Measurements from ENCODE around the gene TRIP10. TPM values are rescaled to one million over a fixed set of nuclear protein-coding genes. Genes with fewer than 3 reads are reported as not detected.

TRIP10 gene
- total and polyA plus RNA-seq, 2 of the 13 experiments (the other 11 are each of a cell fraction or from before 2014, with no cell fraction given) = 32.5 to 33.2 TPM

GRCh38 chr19:6752256-6753177 is 13.0 kb downstream of the TRIP10 start (continued):
- TF ChIP-seq, protein P1, sequence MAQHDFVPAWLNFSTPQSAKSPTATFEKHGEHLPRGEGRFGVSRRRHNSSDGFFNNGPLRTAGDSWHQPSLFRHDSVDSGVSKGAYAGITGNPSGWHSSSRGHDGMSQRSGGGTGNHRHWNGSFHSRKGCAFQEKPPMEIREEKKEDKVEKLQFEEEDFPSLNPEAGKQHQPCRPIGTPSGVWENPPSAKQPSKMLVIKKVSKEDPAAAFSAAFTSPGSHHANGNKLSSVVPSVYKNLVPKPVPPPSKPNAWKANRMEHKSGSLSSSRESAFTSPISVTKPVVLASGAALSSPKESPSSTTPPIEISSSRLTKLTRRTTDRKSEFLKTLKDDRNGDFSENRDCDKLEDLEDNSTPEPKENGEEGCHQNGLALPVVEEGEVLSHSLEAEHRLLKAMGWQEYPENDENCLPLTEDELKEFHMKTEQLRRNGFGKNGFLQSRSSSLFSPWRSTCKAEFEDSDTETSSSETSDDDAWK (CRISPR knock-in tag; IDR thresholded peaks at IDR 0.05) = no peak
- TF ChIP-seq ARID5B (CRISPR knock-in tag; IDR thresholded peaks at IDR 0.05) = peak; percentile 42; the same call in 1 of the 2 replicates
- peak; percentile 94; the same call in 1 of the 2 replicates for TF ChIP-seq CAMTA2 (CRISPR knock-in tag; IDR thresholded peaks at IDR 0.05; ENCODE audit: borderline replicate concordance)
- TF ChIP-seq ZNF879 (CRISPR knock-in tag; IDR thresholded peaks at IDR 0.05) = no peak
- TF ChIP-seq ETV5 (CRISPR knock-in tag; IDR thresholded peaks at IDR 0.05; ENCODE audit: borderline replicate concordance) = no peak
- TF ChIP-seq, protein P2, sequence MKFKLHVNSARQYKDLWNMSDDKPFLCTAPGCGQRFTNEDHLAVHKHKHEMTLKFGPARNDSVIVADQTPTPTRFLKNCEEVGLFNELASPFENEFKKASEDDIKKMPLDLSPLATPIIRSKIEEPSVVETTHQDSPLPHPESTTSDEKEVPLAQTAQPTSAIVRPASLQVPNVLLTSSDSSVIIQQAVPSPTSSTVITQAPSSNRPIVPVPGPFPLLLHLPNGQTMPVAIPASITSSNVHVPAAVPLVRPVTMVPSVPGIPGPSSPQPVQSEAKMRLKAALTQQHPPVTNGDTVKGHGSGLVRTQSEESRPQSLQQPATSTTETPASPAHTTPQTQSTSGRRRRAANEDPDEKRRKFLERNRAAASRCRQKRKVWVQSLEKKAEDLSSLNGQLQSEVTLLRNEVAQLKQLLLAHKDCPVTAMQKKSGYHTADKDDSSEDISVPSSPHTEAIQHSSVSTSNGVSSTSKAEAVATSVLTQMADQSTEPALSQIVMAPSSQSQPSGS (CRISPR knock-in tag; IDR thresholded peaks at IDR 0.05) = 0 out of 2 replicates have a peak, but pooled peaks have one; percentile 29
- no peak for TF ChIP-seq TCF12 (IDR thresholded peaks at IDR 0.05)
- peak; percentile 86 for TF ChIP-seq TCF12 (CRISPR knock-in tag; IDR thresholded peaks at IDR 0.05)
- no peak for TF ChIP-seq ZNF468 (CRISPR knock-in tag; IDR thresholded peaks at IDR 0.05)
- 0 out of 2 replicates have a peak, but pooled peaks have one; percentile 44 for TF ChIP-seq ZBTB42 (CRISPR knock-in tag; IDR thresholded peaks at IDR 0.05)
- peak; percentile 79 for TF ChIP-seq RBFOX2 (IDR thresholded peaks at IDR 0.05; ENCODE audit: low read depth, low read length)
- TF ChIP-seq ZNF264 (CRISPR knock-in tag; IDR thresholded peaks at IDR 0.05) = peak; percentile 48; the same call in 1 of the 2 replicates
- TF ChIP-seq, protein P3, sequence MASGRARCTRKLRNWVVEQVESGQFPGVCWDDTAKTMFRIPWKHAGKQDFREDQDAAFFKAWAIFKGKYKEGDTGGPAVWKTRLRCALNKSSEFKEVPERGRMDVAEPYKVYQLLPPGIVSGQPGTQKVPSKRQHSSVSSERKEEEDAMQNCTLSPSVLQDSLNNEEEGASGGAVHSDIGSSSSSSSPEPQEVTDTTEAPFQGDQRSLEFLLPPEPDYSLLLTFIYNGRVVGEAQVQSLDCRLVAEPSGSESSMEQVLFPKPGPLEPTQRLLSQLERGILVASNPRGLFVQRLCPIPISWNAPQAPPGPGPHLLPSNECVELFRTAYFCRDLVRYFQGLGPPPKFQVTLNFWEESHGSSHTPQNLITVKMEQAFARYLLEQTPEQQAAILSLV (CRISPR knock-in tag; IDR thresholded peaks at IDR 0.05; ENCODE audit: borderline replicate concordance) = peak; percentile 58; the same call in 1 of the 2 replicates
- TF ChIP-seq ZNF446 (CRISPR knock-in tag; IDR thresholded peaks at IDR 0.05) = peak; percentile 38; the same call in 1 of the 2 replicates
- TF ChIP-seq ZNF619 (CRISPR knock-in tag; IDR thresholded peaks at IDR 0.05) = peak; percentile 41; the same call in 1 of the 2 replicates
- no peak for TF ChIP-seq ZNF569 (CRISPR knock-in tag; IDR thresholded peaks at IDR 0.05; ENCODE audit: borderline replicate concordance)
- no peak for TF ChIP-seq ZNF530 (CRISPR knock-in tag; IDR thresholded peaks at IDR 0.05; ENCODE audit: low read depth)
- peak; percentile 58; the same call in 1 of the 3 replicates for TF ChIP-seq MXI1 (IDR thresholded peaks at IDR 0.05; ENCODE audit: borderline replicate concordance, low read depth, low read length)
- TF ChIP-seq GABPB1 (CRISPR knock-in tag; IDR thresholded peaks at IDR 0.05) = peak; percentile 64; the same call in 1 of the 2 replicates
- TF ChIP-seq EHMT2 (IDR thresholded peaks at IDR 0.05; ENCODE audit: borderline replicate concordance, low read depth, low read length) = no peak
- no peak for TF ChIP-seq ZNF329 (CRISPR knock-in tag; IDR thresholded peaks at IDR 0.05; ENCODE audit: low read depth)
- no peak for TF ChIP-seq GATAD1 (CRISPR knock-in tag; IDR thresholded peaks at IDR 0.05)

All from HepG2 (cell line).